ENCODE results near the gene FANCE.
"Not testable (repeated sequence)": the region's sequence is repeated elsewhere in the genome, so short reads cannot be mapped to it uniquely, and the experiment has no call there.

The FANCE gene

DNA sequence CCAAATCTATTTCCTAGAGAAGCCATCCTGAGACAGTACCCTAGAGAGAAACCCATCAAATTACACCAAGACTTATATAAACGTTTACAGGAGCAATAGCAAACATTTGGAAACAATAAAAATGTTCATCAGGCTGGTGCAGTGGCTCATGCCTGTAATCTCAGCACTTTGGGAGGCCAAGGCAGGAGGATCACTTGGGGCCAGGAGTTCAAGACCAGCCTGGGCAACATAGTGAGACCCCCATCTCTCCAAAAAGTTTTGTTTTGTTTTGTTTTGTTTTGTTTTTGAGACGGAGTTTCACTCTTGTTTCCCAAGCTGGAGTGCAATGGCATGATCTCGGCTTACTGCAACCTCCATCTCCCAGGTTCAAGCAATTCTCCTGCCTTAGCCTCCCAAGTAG lies 19.4 kb upstream of the FANCE start:
- DNase-seq = not testable (repeated sequence)

DNA sequence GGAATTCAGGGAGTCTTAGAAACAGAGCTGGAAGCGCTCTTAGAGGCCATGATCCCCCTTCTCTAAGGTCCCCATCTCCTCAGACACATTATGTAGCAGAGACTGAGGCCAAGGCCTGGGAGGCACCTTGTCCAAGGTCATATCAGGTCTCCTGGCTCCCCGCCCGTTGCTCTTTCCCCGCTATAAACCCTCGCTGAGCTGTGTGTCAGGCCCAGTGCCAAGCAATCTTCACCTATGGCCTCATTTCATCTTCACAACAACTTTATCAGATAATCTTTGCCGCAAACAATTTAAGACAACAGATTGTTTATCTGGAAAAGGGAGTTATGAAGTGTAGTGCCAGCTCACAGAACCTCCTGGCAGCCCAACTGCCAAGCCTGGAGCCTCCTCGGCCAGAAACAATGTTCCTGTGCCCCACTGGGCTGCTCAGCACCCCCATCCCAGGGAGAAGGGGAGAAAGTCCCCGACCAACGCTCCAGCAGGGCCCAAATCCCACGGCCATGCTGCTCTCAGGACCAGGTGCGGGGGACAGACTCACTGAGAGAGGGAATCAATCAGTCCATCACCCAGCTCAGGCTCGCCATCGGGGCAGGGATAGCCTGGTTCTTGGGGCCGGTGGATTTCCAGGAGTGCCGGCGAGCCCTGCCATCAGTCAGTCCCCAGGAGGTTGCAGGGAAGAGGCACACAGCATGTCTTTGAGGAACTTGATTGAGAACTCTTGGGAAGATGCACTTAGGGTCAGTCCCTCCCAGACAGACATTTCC lies 16.9 kb upstream of the FANCE start:
- no peak for DNase-seq

DNA sequence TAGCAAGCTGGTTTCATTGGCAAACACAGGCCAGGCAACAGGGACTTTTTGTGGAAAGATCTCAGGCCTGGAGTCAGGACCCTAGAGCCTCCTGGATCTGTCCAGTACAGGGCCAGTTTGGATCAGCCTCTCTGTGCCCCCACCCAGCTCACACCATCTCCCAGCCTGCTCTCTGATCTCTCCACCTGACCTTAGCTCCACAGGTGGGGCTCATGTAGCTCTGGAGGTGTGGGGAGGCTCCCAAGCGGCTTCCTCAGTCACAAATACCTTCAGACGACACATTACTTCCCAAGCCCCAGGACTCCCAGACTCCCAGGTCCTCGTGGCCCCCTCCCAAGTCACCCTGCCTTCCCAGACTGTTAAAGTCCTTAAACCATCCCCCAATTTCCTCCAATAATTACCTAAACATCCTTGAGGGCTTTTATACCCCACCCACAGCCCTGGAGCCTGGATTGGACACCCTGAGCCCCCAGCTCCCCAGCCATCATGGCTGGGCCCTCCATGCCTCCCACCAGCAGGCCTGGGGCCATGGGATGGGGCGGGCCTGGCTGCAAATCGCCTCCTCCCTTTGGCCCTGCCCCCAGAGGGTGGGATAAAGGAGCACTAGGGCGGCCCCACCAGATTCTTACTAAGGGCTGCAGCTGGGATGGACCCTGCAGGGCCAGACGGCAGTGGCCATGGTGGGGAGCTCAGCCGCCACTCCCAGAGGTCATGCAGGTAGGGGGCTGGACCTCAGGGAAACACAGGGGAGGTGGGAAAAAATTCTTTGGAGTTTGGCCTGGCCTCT lies 15.9 kb upstream of the FANCE start:
- DNase-seq = no peak

DNA sequence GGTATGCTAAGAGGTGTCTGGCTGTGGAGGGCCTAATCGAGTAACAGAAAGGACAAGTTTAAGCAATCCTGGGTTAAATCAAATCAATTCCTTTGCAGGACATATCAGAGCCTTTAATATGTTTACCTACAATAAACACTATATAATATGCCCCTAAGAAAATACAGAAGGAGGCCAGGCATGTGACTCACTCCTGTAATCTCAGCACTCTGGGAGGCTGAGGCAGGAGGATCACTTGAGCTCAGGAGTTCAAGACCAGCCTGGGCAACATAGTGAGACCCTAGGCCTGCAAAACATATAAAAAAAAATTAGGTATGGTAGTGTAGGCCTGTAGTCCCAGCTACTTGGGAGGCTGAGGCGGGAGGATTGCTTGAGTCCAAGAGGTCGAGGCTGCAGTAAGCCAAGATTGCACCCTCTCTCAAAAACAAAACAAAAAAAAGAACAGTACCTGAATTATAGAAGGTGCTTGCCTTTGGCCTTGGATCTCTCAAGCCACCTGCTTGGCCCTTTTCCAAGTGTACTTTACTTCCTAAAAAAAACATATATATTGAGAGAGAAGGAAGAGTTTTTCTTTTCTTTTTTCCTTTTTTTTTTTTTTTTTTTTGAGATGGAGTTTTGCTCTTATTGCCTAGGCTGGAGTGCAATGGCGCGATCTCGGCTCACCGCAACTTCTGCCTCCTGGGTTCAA lies 13.6 kb upstream of the FANCE start:
- DNase-seq = not testable (repeated sequence)

DNA sequence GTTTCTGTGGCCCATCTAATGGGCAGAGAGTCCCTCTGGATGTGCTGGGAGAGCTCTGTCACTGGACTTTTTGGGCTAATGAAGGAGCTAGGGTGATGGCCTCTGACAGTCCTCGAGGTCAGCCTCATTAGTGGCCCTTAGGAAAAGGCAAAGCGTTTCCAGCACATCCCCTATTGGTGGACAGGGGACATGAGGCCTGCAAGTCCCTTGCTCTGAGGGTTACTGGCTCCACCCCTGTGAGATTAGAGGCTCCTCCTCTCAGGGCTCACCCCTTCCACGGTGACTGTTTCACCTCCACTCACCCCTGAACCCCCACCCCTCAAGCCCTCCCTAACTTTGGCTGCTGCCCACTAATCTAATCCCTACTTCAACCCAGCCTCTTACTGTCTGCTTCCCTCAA lies 12.8 kb upstream of the FANCE start:
- DNase-seq = no peak

DNA sequence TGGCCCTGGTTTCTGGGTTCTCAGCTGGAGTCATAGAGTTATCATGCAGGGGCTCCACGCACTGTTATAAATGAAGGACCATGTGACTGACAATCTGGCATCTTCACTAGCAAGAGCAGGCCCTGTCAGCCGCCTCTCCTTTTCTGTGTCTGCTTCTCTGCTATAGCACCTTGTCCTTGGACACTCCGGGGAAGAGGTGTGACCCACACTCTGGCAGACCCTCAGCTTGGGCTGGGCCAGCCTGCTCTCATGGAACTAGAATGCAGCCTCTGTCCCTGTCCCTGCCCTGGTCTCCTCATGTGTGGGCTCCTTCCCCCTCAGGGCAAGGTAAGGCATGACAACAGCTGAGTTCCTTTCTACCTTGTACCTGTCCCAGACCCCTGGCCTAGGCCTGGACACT lies 10.9 kb upstream of the FANCE start:
- no peak for DNase-seq

DNA sequence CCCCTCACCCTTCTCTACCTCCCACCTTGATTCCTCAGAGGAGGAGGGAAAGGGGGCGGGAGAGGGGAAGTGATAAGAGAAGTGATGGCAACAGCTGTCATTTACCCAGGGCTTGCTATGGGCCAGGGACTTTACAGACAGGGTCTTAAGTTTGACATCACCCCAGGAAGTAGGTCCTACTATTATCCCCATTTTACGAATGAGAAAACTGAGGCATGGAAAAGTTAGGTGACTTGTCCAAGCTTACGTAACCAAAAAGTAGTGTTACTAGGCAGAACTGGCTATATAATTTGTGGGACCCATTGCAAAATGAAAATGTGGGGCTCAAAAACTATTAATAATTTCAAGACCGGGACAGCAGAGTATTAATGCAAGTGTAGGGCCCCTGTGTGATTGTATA lies 10.5 kb upstream of the FANCE start:
- DNase-seq = no peak

DNA sequence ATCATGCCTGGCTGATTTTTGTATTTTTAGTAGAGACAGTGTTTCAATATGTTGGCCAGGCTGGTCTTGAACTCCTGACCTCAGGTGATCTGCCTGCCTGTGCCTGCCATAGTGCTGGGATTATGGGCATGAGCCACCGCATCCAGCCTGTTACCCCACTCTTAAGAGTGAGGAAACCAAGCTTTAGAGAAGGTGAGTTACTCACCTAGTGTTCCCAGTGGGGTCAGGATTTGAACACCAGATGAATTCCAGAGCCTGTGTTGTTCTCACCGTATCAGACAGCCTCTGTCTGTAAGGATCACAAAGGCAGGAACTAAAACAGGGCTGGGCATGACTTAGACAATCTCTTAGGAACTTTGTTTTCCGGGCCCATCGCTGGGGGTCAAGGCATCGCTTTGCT lies 9.4 kb upstream of the FANCE start:
- DNase-seq = no peak

DNA sequence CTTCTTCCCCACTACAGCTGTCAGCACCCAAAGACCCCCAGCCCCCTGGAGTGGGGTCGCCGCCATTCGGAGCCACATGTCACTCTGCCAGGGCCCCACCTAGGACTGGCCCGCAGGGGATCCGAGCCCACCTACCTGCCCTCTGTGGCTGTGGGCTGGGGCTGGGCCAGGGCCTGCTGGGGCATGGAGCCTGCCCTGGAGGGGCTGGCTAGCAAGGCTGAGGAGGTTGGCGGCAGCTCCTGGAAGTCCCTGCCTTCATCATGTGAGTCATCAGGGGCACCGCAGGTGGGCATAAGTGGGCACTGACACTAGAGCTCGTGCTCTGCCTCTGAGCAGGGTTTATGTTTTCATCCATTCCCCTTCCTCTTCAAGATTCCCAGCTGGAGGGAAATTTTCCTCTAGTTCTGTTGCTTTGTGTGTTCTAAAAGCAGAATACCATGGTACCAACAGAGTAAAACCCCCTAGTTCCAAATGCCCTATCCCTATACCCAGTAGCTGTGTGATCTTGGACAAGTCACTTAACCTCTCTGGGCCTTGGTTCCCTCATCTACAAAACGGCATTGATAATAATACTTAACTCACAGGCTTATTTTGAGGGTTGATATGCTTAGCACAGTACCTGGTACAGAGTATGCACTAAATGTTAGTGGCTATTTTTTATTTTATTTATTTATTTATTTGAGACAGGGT lies 8.7 kb upstream of the FANCE start:
- no peak for DNase-seq

DNA sequence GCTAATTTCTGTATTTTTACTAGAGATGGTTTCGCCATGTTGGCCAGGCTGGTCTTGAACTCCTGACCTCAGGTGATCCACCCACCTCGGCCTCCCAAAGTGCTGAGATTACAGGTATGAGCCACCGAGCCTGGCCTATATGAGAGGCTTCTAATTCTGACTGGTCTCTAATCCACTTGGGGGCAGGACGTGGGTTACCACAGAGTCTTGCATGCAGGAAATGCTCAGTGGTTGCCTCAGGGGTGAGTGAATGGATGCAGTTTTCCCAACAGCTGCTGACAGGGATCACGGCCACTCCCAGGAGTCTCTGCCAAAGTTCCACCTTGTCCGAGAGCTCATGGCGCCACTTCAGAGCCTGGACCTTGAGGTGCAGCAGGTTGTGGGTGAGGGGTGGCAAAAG lies 6.4 kb upstream of the FANCE start:
- DNase-seq = no peak

DNA sequence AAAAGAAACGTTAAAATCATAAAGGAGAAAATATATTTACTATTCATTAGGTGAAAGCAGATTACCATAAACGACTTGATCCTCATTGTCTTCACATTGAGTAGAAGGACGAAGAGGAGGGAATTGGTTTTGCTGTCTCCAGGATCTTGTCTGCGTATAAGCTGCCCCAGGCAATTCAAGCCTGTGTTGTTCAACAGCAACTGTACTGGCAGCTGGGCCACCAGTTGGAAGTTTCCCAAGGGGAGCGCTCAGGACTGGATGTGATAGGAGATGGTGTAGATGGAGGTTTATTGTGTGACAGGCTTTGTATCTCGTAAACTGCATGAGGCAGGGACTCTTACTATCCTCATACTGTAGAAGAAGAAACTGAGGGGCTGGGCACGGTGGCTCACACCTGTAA lies 3.9 kb upstream of the FANCE start:
- no peak for DNase-seq

DNA sequence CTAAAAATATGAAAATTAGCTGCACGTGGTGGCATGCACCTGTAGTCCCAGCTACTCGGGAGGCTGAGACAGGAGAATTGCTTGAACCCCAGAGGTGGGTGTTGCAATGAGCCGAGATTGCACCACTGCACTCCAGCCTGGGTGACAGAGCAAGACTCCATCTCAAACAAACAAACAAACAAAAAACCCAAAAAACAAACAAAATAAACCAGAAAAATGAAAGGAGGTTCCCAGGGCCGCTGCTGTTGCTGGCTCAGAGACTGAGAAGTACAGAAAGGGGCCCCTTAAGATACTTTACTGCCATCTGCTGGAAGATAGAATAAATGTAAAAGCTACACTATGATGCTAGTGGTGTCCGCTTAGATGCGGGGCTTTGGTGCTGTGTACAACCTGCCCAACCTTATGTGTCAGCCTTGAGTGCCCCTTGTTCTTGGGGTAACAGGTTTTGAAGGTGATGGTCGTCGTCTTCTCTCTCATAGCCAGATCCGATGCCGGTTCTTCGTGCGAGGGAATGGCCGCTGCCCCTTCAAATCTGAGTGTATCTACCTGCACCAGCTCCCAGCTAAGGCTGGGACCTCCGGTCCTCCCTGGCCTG lies 2.8 kb upstream of the FANCE start:
- DNase-seq = peak; percentile 47

DNA sequence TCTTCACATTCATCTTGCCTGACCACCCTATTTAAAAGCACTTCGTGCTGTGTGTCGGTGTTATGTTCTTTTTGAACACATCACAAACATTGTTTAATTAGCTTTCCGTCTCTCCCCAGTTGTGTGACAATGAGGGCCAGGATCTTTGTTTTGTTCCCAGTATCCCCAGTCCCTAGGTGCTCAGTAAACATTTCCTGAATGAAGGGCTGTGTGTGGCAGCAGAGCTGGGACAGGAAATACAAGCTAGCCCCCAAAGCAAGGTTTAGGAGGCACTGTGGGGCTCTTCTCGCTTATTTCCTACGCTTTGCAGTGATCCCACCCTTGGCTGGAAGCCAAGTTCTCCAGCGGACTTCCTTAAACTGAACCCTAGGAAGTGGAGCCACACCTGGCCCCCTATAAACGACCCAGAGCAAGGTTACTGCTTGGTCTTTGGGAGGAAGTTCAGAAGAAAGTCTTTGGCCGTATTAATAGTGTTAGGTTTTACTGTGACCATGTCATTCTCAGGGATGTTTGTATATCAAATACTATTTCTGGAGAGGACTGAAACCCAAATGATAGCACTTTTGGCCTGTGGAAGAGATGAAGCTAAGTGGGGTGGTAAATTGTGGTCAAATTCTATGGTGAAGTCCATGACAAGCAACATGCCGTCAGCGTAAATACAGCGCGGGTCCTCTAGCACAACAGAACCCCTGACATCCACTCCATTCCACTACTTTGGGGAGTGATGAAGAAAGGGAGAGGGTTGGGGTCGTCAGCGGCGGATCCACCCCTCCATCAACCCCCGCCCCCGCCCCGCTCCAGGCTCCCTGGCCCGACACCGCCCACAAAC lies 570 bp upstream of the FANCE start:
- DNase-seq = no peak

DNA sequence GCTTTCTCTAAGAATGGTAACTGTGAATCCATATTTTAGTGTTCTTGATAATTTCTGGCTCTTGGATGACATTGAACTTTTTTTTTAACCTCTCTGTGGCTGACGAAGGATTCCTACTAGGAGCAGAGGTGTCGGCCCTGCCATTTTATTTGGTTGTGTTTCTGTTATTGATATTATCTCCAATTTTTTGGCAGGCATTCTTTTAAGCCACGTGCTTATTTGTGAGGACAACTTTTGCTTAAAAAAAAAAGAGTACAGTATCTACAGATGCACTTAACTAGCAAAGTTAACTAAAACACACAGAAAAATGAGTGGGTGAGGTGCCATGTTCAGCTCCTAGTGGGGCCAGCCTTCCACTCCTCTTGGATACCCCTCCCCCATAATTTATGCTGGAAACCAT lies 1.1 kb downstream of the FANCE start:
- DNase-seq = no peak

DNA sequence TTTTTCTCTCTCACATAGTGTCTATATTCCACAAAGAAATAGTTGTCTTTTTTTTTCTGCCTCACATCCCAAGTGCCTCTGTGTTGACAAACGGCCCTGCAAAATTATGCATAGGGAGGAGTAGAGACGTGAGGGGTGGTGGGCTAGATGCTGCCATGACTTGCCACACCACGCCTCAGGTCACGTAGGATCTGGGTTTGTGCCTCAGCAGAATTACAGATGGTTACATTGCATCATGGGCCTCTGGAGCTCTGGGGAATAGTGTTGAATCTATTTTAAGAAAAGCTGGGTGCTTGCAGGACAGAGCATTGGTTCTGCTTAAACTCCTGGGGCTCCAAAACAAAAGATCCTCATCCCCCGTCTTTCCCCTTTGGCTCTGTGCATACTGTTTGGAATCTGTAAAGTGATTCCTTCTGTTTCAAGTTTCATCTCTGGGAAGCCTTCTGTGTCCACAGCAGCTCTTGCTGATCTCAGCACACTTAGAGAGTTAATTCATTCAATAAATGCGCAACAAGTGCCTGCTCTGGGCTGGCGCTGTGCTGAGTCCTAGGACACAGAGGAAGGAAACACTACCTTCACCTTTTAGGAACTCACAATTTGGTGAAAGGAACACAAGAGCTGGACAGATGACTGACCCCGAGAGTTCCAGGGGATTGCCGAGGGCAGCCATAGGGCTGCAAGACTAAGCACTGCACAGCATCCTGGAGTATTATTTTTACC lies 2.4 kb downstream of the FANCE start:
- DNase-seq = no peak

DNA sequence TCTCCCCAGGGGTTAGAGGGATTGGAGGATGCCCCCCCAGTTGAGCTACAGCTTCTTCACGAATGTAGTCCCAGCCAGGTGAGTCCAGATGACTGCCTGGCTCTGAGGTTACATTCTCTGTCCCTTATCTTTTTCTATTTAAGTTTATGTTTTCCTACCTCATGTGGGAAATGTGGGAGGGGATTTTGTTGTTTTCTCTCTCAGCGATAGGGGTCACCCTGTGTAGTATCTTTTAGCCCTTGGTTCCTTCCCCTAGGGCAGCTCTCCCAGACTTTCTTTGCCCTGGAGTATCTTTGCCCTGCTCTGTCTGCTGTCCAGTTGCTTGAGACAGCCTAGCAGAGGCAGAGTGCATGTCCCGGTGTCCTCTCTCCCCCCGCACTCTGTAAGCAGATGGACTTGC lies 5.8 kb downstream of the FANCE start:
- DNase-seq = no peak

DNA sequence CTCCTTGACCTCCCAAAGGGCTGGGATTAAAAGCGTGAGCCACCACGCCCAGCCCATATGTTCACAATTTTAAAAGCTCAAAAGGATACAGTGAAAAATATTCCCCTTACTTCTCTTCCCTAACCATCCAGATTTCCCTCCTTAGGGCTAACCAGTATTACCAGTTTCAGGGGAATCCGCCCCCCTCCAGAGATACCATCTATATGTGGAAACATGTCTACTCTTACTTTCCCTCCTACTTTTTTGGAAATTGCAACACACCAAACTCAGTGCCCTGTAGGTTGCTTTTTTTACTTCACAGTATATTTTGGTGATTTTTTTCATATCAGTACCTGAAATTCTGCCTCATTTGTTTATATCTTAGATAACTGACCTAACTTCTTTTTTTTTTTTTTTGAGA lies 9.1 kb downstream of the FANCE start:
- no peak for DNase-seq

DNA sequence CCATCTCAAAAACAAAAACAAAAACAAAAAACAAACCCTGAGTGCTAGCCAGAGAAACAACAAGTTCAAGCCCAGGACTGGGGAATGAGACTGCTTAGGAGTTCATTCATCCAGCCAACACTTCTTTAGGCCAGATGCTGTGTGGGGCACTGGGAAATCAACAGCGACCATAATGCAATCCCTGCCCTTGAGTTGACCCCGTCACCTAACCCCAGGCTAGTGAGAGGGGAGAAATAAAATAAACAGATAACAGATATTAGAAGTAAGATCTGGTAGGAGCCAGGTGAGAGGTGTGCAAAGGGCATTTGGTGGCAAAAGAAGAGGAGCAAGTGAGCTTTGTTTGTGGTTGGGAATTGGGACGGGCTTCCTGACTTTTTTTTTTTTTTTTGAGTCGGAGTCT lies 11.2 kb downstream of the FANCE start:
- DNase-seq = no peak

DNA sequence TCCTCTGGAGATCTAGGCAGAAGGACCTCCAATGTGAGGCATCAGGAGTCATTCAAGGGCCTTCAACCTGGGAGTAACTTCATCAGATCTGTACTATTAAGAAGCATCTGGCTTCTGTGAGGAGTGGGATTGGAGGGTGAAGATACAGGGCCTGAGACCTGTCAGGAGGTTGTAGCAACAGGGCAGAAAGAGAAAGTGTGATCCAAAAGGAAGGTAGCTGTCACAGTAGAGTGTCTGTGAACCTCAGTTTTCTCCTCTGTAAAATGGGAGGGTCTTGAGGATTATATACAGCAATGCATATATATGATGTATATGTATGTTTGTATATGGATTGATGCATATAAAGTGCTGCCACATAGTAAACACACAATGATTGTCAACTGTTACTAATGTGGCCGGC lies 13.5 kb downstream of the FANCE start:
- DNase-seq = no peak

DNA sequence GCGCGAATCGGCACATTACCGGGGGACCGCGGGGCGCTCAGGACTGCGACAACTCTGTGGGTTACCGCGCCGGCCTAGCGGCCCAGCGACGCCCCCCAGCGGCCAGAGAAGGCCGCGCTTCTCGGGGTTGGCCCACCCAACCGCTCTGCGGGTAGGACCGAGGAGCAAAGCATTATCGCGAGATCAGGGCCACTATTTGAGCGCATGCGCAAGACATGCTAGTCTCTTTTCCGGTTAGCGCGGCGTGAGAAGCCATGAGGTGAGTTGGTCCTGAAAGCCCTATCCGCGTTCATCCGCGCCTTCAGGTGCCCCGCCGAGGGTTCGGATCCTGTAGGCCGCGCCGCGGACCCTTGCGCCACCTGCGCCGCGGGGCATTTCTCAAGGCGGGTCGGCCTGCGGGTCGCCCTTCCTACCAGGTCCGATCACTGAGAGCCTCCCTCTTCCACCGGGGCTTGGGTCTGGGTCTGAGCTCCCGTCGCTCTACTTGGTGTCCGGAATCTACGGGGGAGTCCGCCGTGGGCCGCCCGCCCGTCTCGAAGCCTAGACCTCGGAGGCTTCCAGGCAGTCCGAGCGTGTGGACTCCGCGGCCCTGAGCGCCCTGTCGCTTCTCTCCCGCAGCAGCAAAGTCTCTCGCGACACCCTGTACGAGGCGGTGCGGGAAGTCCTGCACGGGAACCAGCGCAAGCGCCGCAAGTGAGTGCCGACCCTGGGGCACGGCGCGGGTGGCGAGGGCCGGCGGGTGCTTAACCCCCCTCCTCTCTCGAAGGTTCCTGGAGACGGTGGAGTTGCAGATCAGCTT lies 16.2 kb downstream of the FANCE start, which contains the start of gene RPL10A:
Gene RPL10A (plus strand): TSS at position 221 of the 799 bp plus-strand sequence. CDS start 34 bp downstream, at position 255.
- peak; percentile 93 for DNase-seq

Measured in NCI-H1048 (cell line).